Measurements from ENCODE around the gene RBM26. TPM values are rescaled to one million over a fixed set of nuclear protein-coding genes. Genes with fewer than 3 reads are reported as not detected.

Gene RBM26
- total RNA-seq, 1 experiment from 2014 or later: 60.4 TPM

DNA sequence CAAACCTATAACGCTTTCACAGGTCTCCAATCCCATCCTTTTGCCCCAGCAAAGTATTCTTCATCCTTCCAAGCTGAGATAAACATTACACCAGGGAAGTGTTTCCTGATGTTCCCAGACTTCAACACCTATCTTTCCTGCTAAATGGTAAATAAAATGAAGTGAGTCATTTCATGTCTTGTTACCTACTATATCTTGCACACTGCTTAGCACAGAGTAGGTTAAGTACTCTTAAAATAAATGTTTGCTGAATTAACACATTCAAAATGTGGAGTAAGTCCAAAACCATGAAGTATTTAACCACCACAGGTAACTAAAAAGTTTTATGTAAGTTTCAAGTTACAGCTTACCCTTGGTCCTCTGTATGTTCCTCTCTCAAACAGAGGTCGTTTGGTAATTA, 3.4 kb downstream of the RBM26 start:
- Mint-ChIP-seq H3K27me3 (ENCODE audit: insufficient read depth, unreplicated experiment) (no peaks in the 10 kb centered on the region), H3K27ac (ENCODE audit: unreplicated experiment) (no peak overlapping the region), H3K4me3 (ENCODE audit: unreplicated experiment) (no peak overlapping the region), H3K4me1 (ENCODE audit: low read depth, unreplicated experiment) (peaks cover 26% of the 10 kb centered on the region), H3K9me3 (ENCODE audit: unreplicated experiment) (no peaks in the 10 kb centered on the region), H3K36me3 (ENCODE audit: insufficient read depth, unreplicated experiment) (peaks cover 37% of the 10 kb centered on the region)
- Histone ChIP-seq H3K9me3 (no peaks in the 10 kb centered on the region), H3K4me3 (ENCODE audit: low read depth, low read length) (no peak overlapping the region), H3K36me3 (ENCODE audit: control insufficient read depth, insufficient read depth, low read length) (no peaks in the 10 kb centered on the region; the same call in 1 of the 2 replicates), H3K4me1 (peaks cover 25% of the 10 kb centered on the region), H3K27me3 (replicated peaks; ENCODE audit: control insufficient read depth, insufficient read depth, low read length) (no peaks in the 10 kb centered on the region)
- intact Hi-C loops (cut with micrococcal nuclease; ENCODE audit: unreplicated experiment): no loop called here
- ChIA-PET CTCF (interaction anchor here (0.7 kb wide), 1 partner anchor 103 kb away, joined by 7 read pairs; no protein-coding TSS in a partner anchor), POLR2A (no interaction called here)
- TF ChIP-seq, protein P1, sequence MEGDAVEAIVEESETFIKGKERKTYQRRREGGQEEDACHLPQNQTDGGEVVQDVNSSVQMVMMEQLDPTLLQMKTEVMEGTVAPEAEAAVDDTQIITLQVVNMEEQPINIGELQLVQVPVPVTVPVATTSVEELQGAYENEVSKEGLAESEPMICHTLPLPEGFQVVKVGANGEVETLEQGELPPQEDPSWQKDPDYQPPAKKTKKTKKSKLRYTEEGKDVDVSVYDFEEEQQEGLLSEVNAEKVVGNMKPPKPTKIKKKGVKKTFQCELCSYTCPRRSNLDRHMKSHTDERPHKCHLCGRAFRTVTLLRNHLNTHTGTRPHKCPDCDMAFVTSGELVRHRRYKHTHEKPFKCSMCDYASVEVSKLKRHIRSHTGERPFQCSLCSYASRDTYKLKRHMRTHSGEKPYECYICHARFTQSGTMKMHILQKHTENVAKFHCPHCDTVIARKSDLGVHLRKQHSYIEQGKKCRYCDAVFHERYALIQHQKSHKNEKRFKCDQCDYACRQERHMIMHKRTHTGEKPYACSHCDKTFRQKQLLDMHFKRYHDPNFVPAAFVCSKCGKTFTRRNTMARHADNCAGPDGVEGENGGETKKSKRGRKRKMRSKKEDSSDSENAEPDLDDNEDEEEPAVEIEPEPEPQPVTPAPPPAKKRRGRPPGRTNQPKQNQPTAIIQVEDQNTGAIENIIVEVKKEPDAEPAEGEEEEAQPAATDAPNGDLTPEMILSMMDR (IDR thresholded peaks at IDR 0.05; ENCODE audit: insufficient read depth in 1 of 2, low read depth in 1 of 2, low read length in 1 of 2, severe bottlenecking in 1 of 2, unreplicated experiment in 1 of 2): no peak
- no TSS peak for BruUV-seq (replicated peaks)
- DNase-seq: no peak

GRCh38 chr13:79402074-79402635, 3.9 kb downstream of the RBM26 start:
- Histone ChIP-seq H3K9me3 (no peaks in the 10 kb centered on the region), H3K36me3 (ENCODE audit: control insufficient read depth, insufficient read depth, low read length) (no peaks in the 10 kb centered on the region; the same call in 1 of the 2 replicates), H3K4me3 (ENCODE audit: low read depth, low read length) (no peak overlapping the region), H3K27me3 (replicated peaks; ENCODE audit: control insufficient read depth, insufficient read depth, low read length) (no peaks in the 10 kb centered on the region), H3K4me1 (peaks cover 24% of the 10 kb centered on the region)
- Mint-ChIP-seq H3K36me3 (ENCODE audit: insufficient read depth, unreplicated experiment) (peaks cover 41% of the 10 kb centered on the region), H3K27ac (ENCODE audit: unreplicated experiment) (no peak overlapping the region), H3K4me3 (ENCODE audit: unreplicated experiment) (no peak overlapping the region), H3K27me3 (ENCODE audit: insufficient read depth, unreplicated experiment) (no peaks in the 10 kb centered on the region), H3K4me1 (ENCODE audit: low read depth, unreplicated experiment) (peaks cover 21% of the 10 kb centered on the region), H3K9me3 (ENCODE audit: unreplicated experiment) (no peaks in the 10 kb centered on the region)
- ChIA-PET POLR2A (interaction anchor here (0.5 kb wide), 1 partner anchor 38 kb away, joined by 3 read pairs; no protein-coding TSS in a partner anchor), CTCF (interaction anchor here (0.7 kb wide), 1 partner anchor 103 kb away, joined by 7 read pairs; no protein-coding TSS in a partner anchor)
- no peak for DNase-seq
- intact Hi-C loops (cut with micrococcal nuclease; ENCODE audit: unreplicated experiment): no loop called here
- BruUV-seq (replicated peaks): no TSS peak
- TF ChIP-seq, protein P1 (IDR thresholded peaks at IDR 0.05; ENCODE audit: insufficient read depth in 1 of 2, low read depth in 1 of 2, low read length in 1 of 2, severe bottlenecking in 1 of 2, unreplicated experiment in 1 of 2): no peak

GRCh38 chr13:79401259-79402070, 4.6 kb downstream of the RBM26 start:
- peaks cover 1% of the 10 kb centered on the region; the same call in 1 of the 2 replicates for H3K36me3 ChIP-seq (ENCODE audit: control insufficient read depth, insufficient read depth, low read length)
- H3K4me3 ChIP-seq (ENCODE audit: low read depth, low read length): no peak overlapping the region
- H3K27me3 ChIP-seq (replicated peaks; ENCODE audit: control insufficient read depth, insufficient read depth, low read length): no peaks in the 10 kb centered on the region
- Mint-ChIP-seq H3K36me3 (ENCODE audit: insufficient read depth, unreplicated experiment) (peaks cover 48% of the 10 kb centered on the region), H3K9me3 (ENCODE audit: unreplicated experiment) (no peaks in the 10 kb centered on the region), H3K27ac (ENCODE audit: unreplicated experiment) (no peak overlapping the region), H3K4me1 (ENCODE audit: low read depth, unreplicated experiment) (peaks cover 18% of the 10 kb centered on the region), H3K4me3 (ENCODE audit: unreplicated experiment) (no peak overlapping the region), H3K27me3 (ENCODE audit: insufficient read depth, unreplicated experiment) (no peaks in the 10 kb centered on the region)
- POLR2A ChIA-PET: interaction anchor here (0.5 kb wide), 1 partner anchor 38 kb away, joined by 3 read pairs; no protein-coding TSS in a partner anchor
- peaks cover 22% of the 10 kb centered on the region for H3K4me1 ChIP-seq
- CTCF ChIA-PET: no interaction called here
- no TSS peak for BruUV-seq (replicated peaks)
- intact Hi-C loops (cut with micrococcal nuclease; ENCODE audit: unreplicated experiment): no loop called here
- DNase-seq: no peak
- TF ChIP-seq, protein P1 (IDR thresholded peaks at IDR 0.05; ENCODE audit: insufficient read depth in 1 of 2, low read depth in 1 of 2, low read length in 1 of 2, severe bottlenecking in 1 of 2, unreplicated experiment in 1 of 2): no peak
- peaks cover 5% of the 10 kb centered on the region for H3K9me3 ChIP-seq

Measured in Caco-2 (cell line).